Coronary artery (tissue), 2 donors: Measurements from ENCODE around the gene BAIAP2L2.

Experiments used
- DNase-seq: peaks from one replicate; pipeline ENCODE4 v3.0.0-alpha.2; 2017; ENCODE audit warnings: low spot score
- H3K27ac ChIP-seq, 2 donors: fragments of 200-600 bp; sonication (generic); one replicate each; pipeline ENCODE4 v1.5.1; 2016 to 2019
- H3K4me3 ChIP-seq: fragments of 200-600 bp; sonication (generic); 2 replicates; pipeline ENCODE4 v1.5.1; 2016; ENCODE audit warnings: mild to moderate bottlenecking, moderate library complexity
- CTCF ChIP-seq: fragments of 200-600 bp; sonication (generic); IDR thresholded peaks from one replicate; pipeline ENCODE4 v1.5.1; 2019; ENCODE audit warnings: antibody characterized with exemption

The BAIAP2L2 gene

GRCh38 chr22:38069372-38070249 is 40.9 kb downstream of the BAIAP2L2 start:
- Histone ChIP-seq H3K4me3 (peak overlapping the region; percentile 37), H3K27ac (peak overlapping the region; percentile 95 to 99)
- TF ChIP-seq CTCF = peak; percentile 77
- peak; percentile 95 for DNase-seq

DNA sequence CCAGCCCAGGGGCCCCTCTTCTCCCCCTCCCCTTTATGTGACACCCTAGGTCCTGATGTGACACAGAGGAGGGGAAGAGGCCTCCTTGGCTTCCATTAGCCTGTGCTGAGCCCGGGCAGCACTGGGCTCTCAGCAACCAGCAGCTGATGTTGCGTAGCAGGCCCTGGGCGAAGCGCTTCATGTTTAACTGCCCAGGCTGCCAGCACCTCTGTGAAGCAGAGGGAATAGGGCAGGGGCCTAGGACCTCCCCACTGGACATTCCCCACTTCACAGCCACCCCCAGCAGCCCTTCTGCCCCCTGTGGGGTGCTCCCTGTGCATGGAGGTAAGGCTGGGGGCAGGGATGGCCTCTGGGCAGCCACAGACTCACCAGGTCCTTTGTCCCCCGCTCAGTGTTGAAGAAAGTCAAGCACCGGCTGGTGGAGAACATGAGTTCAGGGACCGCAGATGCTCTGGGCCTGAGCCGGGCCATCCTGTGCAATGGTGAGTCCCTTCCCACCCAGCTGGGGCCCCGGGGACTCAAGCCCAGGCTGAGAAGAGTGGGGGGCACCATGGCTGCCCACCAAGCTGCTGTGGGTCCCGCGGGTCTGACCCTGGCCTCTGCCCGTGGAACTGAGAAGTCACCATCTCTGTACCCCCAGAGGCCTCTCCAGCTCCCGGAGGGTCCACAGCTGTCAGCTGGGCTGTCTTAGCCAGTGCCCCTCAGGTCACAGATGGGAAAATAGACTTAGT is 41.7 kb downstream of the BAIAP2L2 start:
- H3K27ac ChIP-seq = peak overlapping the region; percentile 83 to 99
- DNase-seq = no peak
- peak overlapping the region; percentile 37 for H3K4me3 ChIP-seq
- TF ChIP-seq CTCF = no peak

DNA sequence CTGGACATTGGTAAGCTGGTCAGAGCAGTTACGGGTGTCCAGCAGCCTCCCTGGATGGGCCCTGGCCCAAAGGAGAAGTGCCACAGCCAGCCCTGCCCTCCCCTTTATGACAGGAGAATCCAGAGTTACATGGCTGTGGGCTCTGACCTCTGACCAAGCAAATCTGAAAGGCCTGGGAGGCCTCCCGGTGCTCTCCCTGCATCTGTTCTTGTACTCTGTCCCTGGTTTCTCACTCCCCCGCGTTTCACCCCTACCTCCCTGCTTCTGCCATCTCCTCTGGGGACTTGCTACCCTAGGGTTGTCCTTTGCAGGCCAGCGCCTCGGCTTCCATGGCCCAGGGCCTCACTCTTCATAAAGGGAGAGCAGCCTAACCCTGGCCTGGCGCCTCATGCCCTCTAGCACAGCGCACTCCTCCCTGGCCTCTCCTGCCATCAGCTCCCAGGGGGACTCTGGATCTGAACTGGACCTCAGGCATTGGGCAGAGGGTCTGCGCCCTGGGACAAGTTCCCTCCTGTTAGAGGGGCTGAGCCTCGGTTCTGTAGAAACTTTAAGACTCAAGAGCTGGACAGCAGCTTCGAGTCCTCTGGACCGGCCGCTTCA is 42.6 kb downstream of the BAIAP2L2 start:
- H3K4me3 ChIP-seq = no peak overlapping the region
- peak overlapping the region; percentile 83 to 99 for H3K27ac ChIP-seq
- no peak for TF ChIP-seq CTCF
- no peak for DNase-seq

DNA sequence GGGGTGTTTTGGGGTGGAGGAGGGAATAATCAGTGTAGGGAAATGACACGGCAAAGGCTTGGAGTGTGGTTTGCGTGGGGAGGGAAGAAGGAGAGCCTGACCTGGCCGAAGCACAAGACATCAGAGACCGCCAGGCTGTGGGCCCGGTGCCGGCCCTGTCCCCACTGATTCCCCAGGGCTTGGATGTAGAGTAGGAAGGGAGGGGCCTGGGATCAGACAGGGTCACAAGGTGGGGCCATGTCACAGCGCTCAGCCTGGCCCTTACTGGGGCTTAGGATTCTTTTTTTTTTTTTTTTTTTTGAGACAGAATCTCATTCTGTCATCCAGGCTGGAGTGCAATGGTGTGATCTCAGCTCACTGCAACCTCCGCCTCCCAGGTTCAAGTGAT is 43.5 kb downstream of the BAIAP2L2 start:
- no peak for DNase-seq
- H3K27ac ChIP-seq = peak overlapping the region; percentile 83 to 99
- H3K4me3 ChIP-seq = no peak overlapping the region
- no peak for TF ChIP-seq CTCF

DNA sequence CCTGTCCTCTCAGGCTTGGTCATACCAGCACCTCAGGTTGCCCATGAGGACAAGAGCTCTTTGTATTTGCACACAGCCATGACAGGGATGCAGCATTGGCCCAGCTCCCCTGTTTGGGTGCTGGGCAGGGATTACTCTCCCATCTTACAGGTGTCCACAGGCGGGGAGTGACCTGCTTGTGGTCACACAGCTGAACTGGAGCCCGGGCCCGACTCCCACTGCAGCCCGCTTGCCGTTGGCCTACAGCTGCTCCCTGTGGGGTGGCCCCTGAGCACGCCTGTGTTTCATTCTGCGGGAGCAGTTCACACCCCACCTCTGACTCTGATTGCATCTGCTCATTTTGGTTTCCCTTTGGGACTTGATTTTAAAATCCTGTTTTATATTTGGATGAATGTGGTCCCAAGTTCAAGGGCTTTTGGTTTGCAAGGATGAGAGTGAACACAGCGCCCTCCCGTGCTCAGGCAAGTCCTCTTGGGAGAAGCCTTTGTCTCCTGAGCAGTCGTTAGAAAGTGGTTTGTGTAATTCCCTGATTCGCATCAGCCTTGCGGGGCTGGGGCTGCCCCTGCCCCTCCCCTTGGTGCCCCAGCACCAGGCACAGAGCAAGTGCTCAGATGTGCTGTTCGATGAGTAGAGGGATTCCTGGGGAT is 44.0 kb downstream of the BAIAP2L2 start:
- no peak for DNase-seq
- Histone ChIP-seq H3K4me3 (no peak overlapping the region), H3K27ac (peak overlapping the region; percentile 52 to 83)
- no peak for TF ChIP-seq CTCF

GRCh38 chr22:38065539-38065938 is 44.9 kb downstream of the BAIAP2L2 start:
- no peak for DNase-seq
- H3K27ac ChIP-seq = no peak overlapping the region

More at GRCh38 chr22:38065539-38065938, 44.9 kb downstream of the BAIAP2L2 start:
- H3K4me3 ChIP-seq = no peak overlapping the region
- TF ChIP-seq CTCF = no peak
